ENCODE data around the gene IL1RN. TPM values are rescaled to one million over a fixed set of nuclear protein-coding genes. Genes with fewer than 3 reads are reported as not detected.

The IL1RN gene
- total RNA-seq, 1 experiment from 2014 or later = not detected

DNA sequence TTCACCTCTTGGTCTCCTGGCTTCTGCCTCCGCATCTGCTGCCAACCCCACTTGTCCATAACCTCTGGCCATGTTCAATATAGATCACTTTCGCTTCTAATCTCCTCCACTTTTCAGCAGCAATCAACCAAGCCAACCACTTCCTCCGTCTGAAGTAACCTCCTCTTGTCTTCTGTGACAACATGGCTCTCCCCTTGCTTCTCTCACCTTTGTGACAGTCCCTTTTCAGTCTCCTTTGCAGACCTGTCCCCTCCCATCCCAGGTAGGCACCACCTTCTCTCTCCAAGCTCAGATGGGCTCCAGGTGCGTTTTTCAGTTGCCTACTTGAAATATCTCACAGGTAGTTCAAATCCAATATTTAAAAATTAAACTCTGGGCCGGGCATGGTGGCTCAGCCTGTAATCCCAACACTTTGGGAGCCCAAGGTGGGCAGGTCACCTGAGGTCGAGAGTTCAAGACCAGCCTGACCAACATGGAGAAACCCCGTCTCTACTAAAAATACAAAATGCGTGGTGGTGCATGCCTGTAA is 41.7 kb downstream of the IL1RN start:
- no peaks in the 10 kb centered on the region for H3K27me3 ChIP-seq (ENCODE audit: control insufficient read depth, insufficient read depth, low read length)
- in situ Hi-C loops (cut with HindIII; ENCODE audit: low pct_unique_long_range_greater_than_20kb, low sequenced_read_pairs) = no loop called here
- H3K4me1 ChIP-seq (ENCODE audit: control insufficient read depth, insufficient read depth, low read length) = no peaks in the 10 kb centered on the region
- DNase-seq (ENCODE audit: low read depth, low spot score) (no peak), ATAC-seq (no peak)
- intact Hi-C loops (cut with micrococcal nuclease; ENCODE audit: unreplicated experiment) = no loop called here
- H3K4me3 ChIP-seq (ENCODE audit: low read depth in 2 of 2, low read length in 2 of 2) = no peak overlapping the region
- TF ChIP-seq REST (IDR thresholded peaks at IDR 0.05; ENCODE audit: insufficient read depth in 1 of 2, low read depth in 2 of 2, low read length in 1 of 2) (no peak), SIN3A (IDR thresholded peaks at IDR 0.05; ENCODE audit: borderline replicate concordance, insufficient read depth, low read depth, low read length) (no peak), CTCF (IDR thresholded peaks at IDR 0.05) (no peak), POLR2AphosphoS5 (IDR thresholded peaks at IDR 0.05; ENCODE audit: low read depth, low read length) (no peak), TCF7L2 (IDR thresholded peaks at IDR 0.05; ENCODE audit: low read depth, low read length) (no peak)
- no peaks in the 10 kb centered on the region for H3K9me3 ChIP-seq (ENCODE audit: control insufficient read depth, insufficient read depth, low read depth, low read length)
- no peak overlapping the region for H3K27ac ChIP-seq (ENCODE audit: low read length)
- CTCF ChIA-PET = no interaction called here
- BruUV-seq (replicated peaks) = no TSS peak
- POLR2A ChIA-PET = no interaction called here
- H3K36me3 ChIP-seq (ENCODE audit: control insufficient read depth, insufficient read depth, low read length) = no peaks in the 10 kb centered on the region; the same call in 1 of the 2 replicates

DNA sequence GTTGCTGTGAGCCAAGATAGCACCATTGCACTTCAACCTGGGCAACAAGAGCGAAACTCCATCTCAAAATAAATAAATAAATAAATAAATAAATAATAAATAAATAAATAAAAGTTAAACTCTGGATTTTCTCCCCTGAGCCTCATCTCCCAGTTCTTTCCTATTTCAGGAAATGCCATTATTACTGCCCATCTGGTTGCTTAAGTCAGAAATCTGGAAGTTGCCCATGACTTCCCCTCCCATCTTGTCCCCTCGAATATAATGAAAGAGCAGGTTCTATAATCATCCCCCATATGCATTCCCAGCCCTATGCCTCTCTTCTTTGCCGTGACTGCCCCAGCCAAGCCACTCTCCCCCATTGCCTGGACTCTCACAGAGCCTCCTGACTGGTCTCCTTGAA is 42.2 kb downstream of the IL1RN start:
- POLR2A ChIA-PET = no interaction called here
- intact Hi-C loops (cut with micrococcal nuclease; ENCODE audit: unreplicated experiment) (no loop called here), in situ Hi-C loops (cut with HindIII; ENCODE audit: low pct_unique_long_range_greater_than_20kb, low sequenced_read_pairs) (no loop called here)
- Histone ChIP-seq H3K27me3 (ENCODE audit: control insufficient read depth, insufficient read depth, low read length) (no peaks in the 10 kb centered on the region), H3K27ac (ENCODE audit: low read length) (no peak overlapping the region), H3K9me3 (ENCODE audit: control insufficient read depth, insufficient read depth, low read depth, low read length) (no peaks in the 10 kb centered on the region), H3K4me3 (ENCODE audit: low read depth in 2 of 2, low read length in 2 of 2) (no peak overlapping the region), H3K36me3 (ENCODE audit: control insufficient read depth, insufficient read depth, low read length) (no peaks in the 10 kb centered on the region), H3K4me1 (ENCODE audit: control insufficient read depth, insufficient read depth, low read length) (no peaks in the 10 kb centered on the region)
- ATAC-seq (no peak), DNase-seq (ENCODE audit: low read depth, low spot score) (no peak)
- BruUV-seq (replicated peaks) = no TSS peak
- TF ChIP-seq REST (IDR thresholded peaks at IDR 0.05; ENCODE audit: insufficient read depth in 1 of 2, low read depth in 2 of 2, low read length in 1 of 2) = no peak
- TF ChIP-seq CTCF (IDR thresholded peaks at IDR 0.05) = no peak
- TF ChIP-seq SIN3A (IDR thresholded peaks at IDR 0.05; ENCODE audit: borderline replicate concordance, insufficient read depth, low read depth, low read length) = no peak
- TF ChIP-seq POLR2AphosphoS5 (IDR thresholded peaks at IDR 0.05; ENCODE audit: low read depth, low read length) = no peak
- no peak for TF ChIP-seq TCF7L2 (IDR thresholded peaks at IDR 0.05; ENCODE audit: low read depth, low read length)
- CTCF ChIA-PET = no interaction called here
